Lower leg skin (tissue), 4 donors: ENCODE measurements around the gene HINFP. TPM values are rescaled to one million over a fixed set of nuclear protein-coding genes. Genes with fewer than 3 reads are reported as not detected.

Experiments
- DNase-seq, 2 donors: peaks; one replicate each; pipeline ENCODE4 v3.0.0-alpha.2; 2019; ENCODE audit warnings: low spot score in 2 of 2
- H3K4me3 ChIP-seq: fragments of 200-600 bp; sonication (generic); 2 replicates; pipeline ENCODE4 v1.5.1; 2017; ENCODE audit warnings: mild to moderate bottlenecking, low read depth; ENCODE audit not compliant: poor library complexity, severe bottlenecking
- CTCF ChIP-seq, 3 donors: fragments of 450-650 bp; IDR thresholded peaks; one replicate each; pipeline ENCODE4 v1.5.1; 2016; ENCODE audit warnings: antibody characterized with exemption in 3 of 3, mild to moderate bottlenecking in 3 of 3, moderate library complexity in 2 of 3
- POLR2A ChIP-seq, 2 donors: fragments of 450-650 bp; IDR thresholded peaks; one replicate each; pipeline ENCODE4 v1.6.1; 2016 to 2017; ENCODE audit warnings: antibody characterized with exemption in 2 of 2, mild to moderate bottlenecking in 1 of 2, moderate library complexity in 1 of 2
- WGBS, 2 donors: methylation state at CpG; one replicate each; pipeline ENCODE4 v1.1.5; 2018; 5-methylcytosine and 5-hydroxymethylcytosine counted together
- intact Hi-C: fragments of 100-400 bp; cut with DNase I; formaldehyde crosslinking; loops from one replicate; pipeline ENCODE4 v1.15.0; 2023; ENCODE audit warnings: low total_unique reads
- total RNA-seq, 4 donors: library from RNA; depleted of rRNA; stranded (reverse); fragments of >200 nt; gene quantifications; one replicate each; pipeline ENCODE4 v1.1.0, GENCODE V29; 2016

Gene HINFP
- total RNA-seq, 4 donors from 2014 or later = 15.0 to 39.6 (median 31.2) TPM

- 88 to 89% methylated on average over 1 of the region's 1 CpG for WGBS, 2 donors
- no peak for DNase-seq
- H3K4me3 ChIP-seq = no peak overlapping the region
- intact Hi-C loops = no loop called here
- TF ChIP-seq POLR2A (IDR thresholded peaks at IDR 0.05) (no peak), CTCF (IDR thresholded peaks at IDR 0.05) (no peak)
These were observed 2.4 kb upstream of the HINFP start for GRCh38 chr11:119118946-119119345.

- WGBS, 2 donors = 14 to 18% methylated on average over 5 of the region's 5 CpGs
- no peak for DNase-seq
- TF ChIP-seq POLR2A (IDR thresholded peaks at IDR 0.05) (no peak), CTCF (IDR thresholded peaks at IDR 0.05) (no peak)
- H3K4me3 ChIP-seq = no peak overlapping the region
- intact Hi-C loops = no loop called here
These were observed 757 bp upstream of the HINFP start for GRCh38 chr11:119120639-119121007.

- TF ChIP-seq CTCF (IDR thresholded peaks at IDR 0.05) (no peak), POLR2A (IDR thresholded peaks at IDR 0.05) (no peak)
- 0% methylated on average over 16 to 19 of the region's 20 CpGs for WGBS, 2 donors
- peak overlapping the region; percentile 80 for H3K4me3 ChIP-seq
- intact Hi-C loops = no loop called here
- DNase-seq = no peak
These were observed 388 bp downstream of the HINFP start for GRCh38 chr11:119121811-119122124.

- TF ChIP-seq CTCF (IDR thresholded peaks at IDR 0.05) (no peak), POLR2A (IDR thresholded peaks at IDR 0.05) (no peak)
- no peak overlapping the region for H3K4me3 ChIP-seq
- 63 to 74% methylated on average over 6 of the region's 6 CpGs for WGBS, 2 donors
- intact Hi-C loops = no loop called here
- DNase-seq = no peak
These were observed 4.4 kb downstream of the HINFP start for GRCh38 chr11:119125821-119126220.

- WGBS, 2 donors = 43 to 50% methylated on average over 5 of the region's 5 CpGs
These were observed 5.4 kb downstream of the HINFP start for GRCh38 chr11:119126675-119127268.

More at GRCh38 chr11:119126675-119127268, 5.4 kb downstream of the HINFP start:
- no peak overlapping the region for H3K4me3 ChIP-seq
- no peak for DNase-seq
- TF ChIP-seq POLR2A (IDR thresholded peaks at IDR 0.05) = no peak
- TF ChIP-seq CTCF (IDR thresholded peaks at IDR 0.05) = no peak
- intact Hi-C loops = no loop called here
